GM18499 (cell line): ENCODE measurements around the gene RPL19.
"Not testable (repeated sequence)": the region's sequence is repeated elsewhere in the genome, so short reads cannot be mapped to it uniquely, and the experiment has no call there.

Experiments used
- ATAC-seq: cut with Tn5 transposase; IDR thresholded peaks from one replicate; pipeline ENCODE4 v1.9.1; 2021; ENCODE audit warnings: moderate number of reproducible peaks; ENCODE audit not compliant: insufficient read depth, unreplicated experiment

The RPL19 gene

GRCh38 chr17:39200070-39200879 lies at the start of gene RPL19:
Gene RPL19 (plus strand): TSS chr17:39200283. CDS start chr17:39200345, 62 bp downstream.
- peak; percentile 40 for ATAC-seq

DNA sequence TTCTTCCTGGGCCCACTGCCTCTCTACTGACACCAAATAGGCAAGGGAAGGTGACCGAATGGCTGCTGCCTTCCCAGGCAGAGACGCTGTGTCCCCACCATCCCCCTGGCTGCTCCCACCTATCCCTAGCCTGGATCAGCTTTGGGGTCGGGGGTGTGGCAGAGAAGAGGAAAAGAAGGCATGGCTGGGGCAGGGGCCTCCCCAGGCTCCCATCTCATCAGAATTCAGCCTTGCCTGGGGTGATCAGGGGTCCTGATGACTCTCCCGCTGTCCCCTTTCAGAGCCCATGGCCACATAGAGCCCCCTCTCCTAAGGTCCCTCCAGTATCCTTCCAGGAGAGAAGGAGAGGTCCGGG lies 49.3 kb upstream of the RPL19 start:
- no peak for ATAC-seq

DNA sequence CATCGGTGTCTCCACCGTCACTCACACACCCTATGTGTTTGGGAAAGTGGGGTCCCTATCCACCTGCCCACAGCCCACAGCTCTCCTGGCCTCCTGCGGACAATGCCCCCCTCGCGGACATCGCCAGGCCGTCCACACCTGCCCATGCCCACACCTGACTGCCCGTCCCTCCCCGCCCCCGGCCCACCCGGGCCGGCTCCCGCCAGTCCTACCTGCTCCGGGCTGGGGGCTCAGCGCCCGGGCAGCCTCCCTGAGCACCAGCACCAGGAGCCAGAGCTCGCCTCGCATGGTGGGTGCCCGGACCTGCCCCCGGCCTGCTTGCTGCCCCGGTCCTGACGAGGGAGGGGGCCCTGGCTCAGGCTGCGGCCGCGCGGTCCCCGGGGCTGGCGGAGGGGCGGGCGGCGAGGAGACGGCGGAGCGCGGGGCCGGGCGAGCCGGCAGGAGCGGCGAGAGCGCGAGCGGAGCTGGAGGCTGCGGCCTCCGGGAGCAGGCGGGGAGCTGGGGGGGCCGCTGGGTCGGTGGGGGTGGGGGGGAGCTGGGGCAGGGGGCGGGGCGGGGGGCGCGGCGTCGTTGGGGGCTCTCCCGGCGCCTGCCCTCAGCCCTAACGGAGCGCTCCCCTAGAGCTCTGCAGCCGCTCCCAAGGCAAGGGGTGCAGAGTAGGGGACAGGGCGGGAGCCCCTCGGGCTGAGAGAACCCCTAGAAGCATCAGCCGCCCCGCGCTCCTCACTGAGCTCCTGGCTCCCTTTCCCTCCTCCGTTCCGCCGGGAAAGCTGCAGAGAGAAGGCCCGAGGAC lies 48.7 kb upstream of the RPL19 start, which contains the start of gene PLXDC1:
Gene PLXDC1, minus strand, starts transcription at position 488 of the 793 bp plus-strand sequence. Its CDS starts 200 bp downstream, at position 288.
- no peak for ATAC-seq

GRCh38 chr17:39151943-39152818 lies 47.9 kb upstream of the RPL19 start:
- ATAC-seq, result no peak

- no peak for ATAC-seq
These were observed 46.5 kb upstream of the RPL19 start for GRCh38 chr17:39153599-39154051.

DNA sequence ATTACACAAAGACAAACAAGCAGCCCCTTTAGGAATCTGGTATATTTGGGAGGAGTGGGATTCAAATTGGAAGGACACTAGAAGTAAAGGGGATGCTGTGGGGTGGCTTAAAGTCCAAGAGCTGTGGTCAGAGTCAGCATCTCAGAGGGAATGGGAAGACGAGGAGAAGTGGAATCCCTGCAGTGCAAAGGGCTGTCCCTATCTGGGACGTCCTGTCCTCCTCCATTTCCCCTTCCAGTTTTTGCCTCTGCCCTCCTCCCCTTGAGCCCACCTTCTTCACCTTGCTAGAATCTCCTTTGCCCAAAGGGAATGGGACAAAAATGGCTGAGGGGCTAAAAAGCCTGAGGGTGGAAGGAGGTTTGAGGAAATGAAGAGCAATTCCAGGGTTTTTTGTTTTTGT lies 44.4 kb upstream of the RPL19 start:
- no peak for ATAC-seq

GRCh38 chr17:39156491-39156890 lies 43.6 kb upstream of the RPL19 start:
- ATAC-seq, result no peak

DNA sequence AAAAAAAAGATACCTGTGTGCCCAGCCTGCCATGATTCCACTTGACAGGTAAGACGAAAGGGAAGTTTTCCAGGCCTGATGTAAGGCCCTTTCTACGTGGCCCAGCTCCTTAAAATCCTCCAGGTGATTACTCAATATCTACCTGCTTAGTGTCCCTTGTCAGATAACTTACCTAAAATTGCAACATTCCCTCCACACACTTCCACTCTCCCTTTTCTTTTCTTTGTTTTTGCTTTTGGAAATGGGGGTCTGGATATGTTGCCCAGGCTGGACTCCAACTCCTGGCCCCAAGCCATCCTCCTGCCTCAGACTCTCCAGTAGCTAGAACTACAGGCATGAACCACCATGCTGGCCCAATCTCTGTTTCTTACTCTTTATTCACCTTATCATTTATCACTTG lies 41.5 kb upstream of the RPL19 start:
- ATAC-seq, result no peak

- no peak for ATAC-seq
These were observed 38.1 kb upstream of the RPL19 start for GRCh38 chr17:39161962-39162361.

DNA sequence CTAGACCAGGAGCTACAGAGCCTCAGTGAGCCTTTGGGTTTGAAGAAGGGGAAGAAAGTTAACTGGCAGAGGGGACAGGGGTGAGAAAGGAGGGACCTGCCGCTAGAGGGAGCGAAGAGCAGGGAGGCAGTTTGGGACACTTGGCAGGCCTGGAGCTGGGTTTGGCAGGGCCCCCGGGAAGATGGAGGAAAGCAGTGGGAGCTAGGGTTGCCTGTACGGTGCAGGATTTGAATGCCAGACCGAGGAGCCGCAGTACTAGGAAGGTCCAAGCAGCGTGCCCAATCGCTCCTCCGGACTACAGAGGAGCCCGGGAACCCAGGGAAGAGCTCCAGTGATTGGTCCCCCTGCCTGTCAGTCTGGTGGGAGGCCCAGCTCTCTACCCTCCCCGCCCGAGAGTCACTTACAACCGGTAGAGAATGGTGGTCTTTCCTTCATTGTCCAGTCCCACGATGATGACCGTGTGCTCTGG lies 35.4 kb upstream of the RPL19 start:
- ATAC-seq, result no peak

GRCh38 chr17:39165178-39165840 lies 34.8 kb upstream of the RPL19 start:
- ATAC-seq, result no peak

DNA sequence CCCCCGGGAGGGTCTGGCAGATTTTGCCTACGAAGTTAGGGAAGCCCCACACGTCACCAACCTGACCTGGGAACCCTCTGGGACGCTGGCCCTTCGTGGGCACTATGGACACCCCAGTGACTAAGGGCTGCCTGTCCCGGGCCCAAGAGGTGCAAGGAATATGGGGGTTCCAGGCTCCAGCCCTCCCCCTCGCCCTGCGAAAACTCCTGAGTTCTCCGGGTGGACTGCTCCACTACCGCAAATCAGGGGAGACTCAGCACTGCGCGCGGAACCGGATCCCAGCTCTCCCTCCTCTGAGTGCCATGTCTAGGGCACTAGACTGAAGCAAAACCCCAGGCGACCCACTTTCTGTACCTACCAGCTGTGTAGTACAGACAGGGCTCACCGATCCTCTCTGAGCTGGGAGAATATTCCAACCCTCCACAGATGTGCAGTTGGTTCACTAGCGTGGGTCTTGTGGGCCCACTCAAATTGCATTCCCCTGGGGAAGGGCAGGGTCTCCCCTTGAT lies 34.2 kb upstream of the RPL19 start, which contains the start of gene ARL5C:
Gene ARL5C, minus strand, starts transcription at position 321 of the 509 bp plus-strand sequence. CDS start 401 bp downstream, outside the sequence.
- ATAC-seq, result no peak

DNA sequence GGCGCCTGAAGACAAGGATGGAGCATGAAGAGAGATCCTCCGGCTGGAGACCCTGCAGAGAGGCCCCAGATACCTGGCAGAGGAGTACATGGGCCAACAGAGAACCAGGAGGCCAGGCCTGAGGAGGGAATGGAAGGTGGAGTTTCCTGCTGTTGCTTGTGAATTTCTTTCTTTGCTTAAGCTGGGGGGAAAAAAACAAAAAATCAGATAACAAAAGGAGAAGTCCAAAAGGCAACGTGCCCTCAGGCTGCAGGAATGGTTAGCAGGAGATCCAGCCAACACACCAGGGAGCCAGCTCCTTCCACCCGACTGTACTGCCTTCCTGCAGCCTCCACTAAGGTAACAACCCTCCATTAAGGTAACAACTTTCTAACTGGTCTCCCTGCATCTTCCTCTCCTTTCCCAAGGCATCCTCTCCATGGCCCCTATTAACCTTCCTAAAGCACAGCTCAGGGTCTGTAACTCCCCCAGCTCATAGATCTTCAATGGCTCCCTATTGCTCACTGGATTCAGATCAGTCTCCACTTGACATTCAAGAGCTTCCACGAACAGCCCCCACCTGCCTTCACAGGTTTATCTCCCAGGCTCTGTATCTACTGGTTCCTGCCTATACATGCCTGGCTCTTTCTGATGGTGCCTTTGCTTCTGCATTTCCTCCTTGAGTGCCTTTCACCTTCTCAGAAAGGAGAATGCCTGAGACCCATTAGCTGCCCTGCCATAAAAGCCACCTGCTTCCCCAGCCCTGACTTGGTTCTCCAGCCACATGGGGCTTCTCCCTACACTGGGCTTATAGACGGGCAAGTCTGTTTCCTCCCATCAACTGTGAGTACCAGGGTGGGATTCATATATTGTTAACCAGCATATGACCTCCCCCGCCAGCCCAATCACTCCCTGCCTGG lies 33.4 kb upstream of the RPL19 start:
- ATAC-seq, result no peak

- ATAC-seq, result no peak
These were observed 32.6 kb upstream of the RPL19 start for GRCh38 chr17:39167476-39167875.

DNA sequence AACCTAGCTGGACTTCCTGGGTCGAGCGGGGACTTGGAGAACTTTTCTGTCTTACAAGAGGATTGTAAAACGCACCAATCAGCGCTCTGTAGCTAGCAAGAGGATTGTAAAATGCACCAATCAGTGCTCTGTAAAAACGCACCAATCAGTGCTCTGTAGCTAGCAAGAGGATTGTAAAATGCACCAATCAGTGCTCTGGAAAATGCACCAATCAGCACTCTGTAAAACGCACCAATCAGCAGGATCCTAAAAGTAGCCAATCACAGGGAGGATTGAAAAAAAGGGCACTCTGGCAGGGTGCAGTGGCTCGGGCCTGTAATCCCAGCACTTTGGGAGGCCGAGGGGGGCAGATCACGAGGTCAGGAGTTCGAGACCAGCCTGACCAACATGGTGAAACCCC lies 31.6 kb upstream of the RPL19 start:
- ATAC-seq, result not testable (repeated sequence)

GRCh38 chr17:39169101-39169500 lies 31.0 kb upstream of the RPL19 start:
- ATAC-seq, result no peak

GRCh38 chr17:39169518-39169917 lies 30.6 kb upstream of the RPL19 start:
- no peak for ATAC-seq

GRCh38 chr17:39170109-39170508 lies 30.0 kb upstream of the RPL19 start:
- no peak for ATAC-seq
